ENCODE data around the gene GDPD4.

Gene GDPD4

GRCh38 chr11:77175869-77176539, 125.5 kb downstream of the GDPD4 start:
- no peak for DNase-seq (ENCODE audit: low read depth in 1 of 2, low spot score in 1 of 2)

GRCh38 chr11:77175021-77175842, 126.3 kb downstream of the GDPD4 start:
- no peak for DNase-seq (ENCODE audit: low read depth in 1 of 2, low spot score in 1 of 2)

GRCh38 chr11:77174559-77174958, 126.9 kb downstream of the GDPD4 start:
- DNase-seq (ENCODE audit: low read depth in 1 of 2, low spot score in 1 of 2): no peak

- DNase-seq (ENCODE audit: low read depth in 1 of 2, low spot score in 1 of 2): no peak
Observed at GRCh38 chr11:77173494-77173893, 128.0 kb downstream of the GDPD4 start.

GRCh38 chr11:77172666-77172982, 128.9 kb downstream of the GDPD4 start:
- DNase-seq (ENCODE audit: low read depth in 1 of 2, low spot score in 1 of 2): no peak

GRCh38 chr11:77171885-77172665, 129.4 kb downstream of the GDPD4 start:
- no peak for DNase-seq (ENCODE audit: low read depth in 1 of 2, low spot score in 1 of 2)

- DNase-seq (ENCODE audit: low read depth in 1 of 2, low spot score in 1 of 2): no peak
Observed at GRCh38 chr11:77171254-77171653, 130.2 kb downstream of the GDPD4 start.

- DNase-seq (ENCODE audit: low read depth in 1 of 2, low spot score in 1 of 2): no peak
Observed at GRCh38 chr11:77170107-77170506, 131.4 kb downstream of the GDPD4 start.

- no peak for DNase-seq (ENCODE audit: low read depth in 1 of 2, low spot score in 1 of 2)
Observed at GRCh38 chr11:77167791-77168190, 133.7 kb downstream of the GDPD4 start.

- DNase-seq (ENCODE audit: low read depth in 1 of 2, low spot score in 1 of 2): no peak
Observed at GRCh38 chr11:77167111-77167626, 134.3 kb downstream of the GDPD4 start.
